SK-N-SH (cell line): Measurements from ENCODE around the gene SHROOM1. TPM values are rescaled to one million over a fixed set of nuclear protein-coding genes. Genes with fewer than 3 reads are reported as not detected.

Experiments
- CTCF ChIA-PET: fragments of 300-600, 350-600 bp; formaldehyde crosslinking; extraction: SDS; loops from one replicate; lab custom pipeline; 2021; lab: Yijun Ruan, JAX
- POLR2A ChIA-PET: fragments of 350-600 bp; sonication (Branson Sonifier 250); formaldehyde crosslinking; extraction: SDS; loops from one replicate; lab custom pipeline; 2020; ENCODE audit warnings: antibody characterized with exemption, inconsistent platforms; lab: Yijun Ruan, JAX
- DNase-seq: peaks from one replicate; pipeline ENCODE4 v3.0.0; 2012
- H2AFZ ChIP-seq: fragments of 200-600 bp; sonication (generic); 2 replicates; pipeline ENCODE4 v1.8.1; 2016; ENCODE audit warnings: antibody characterized with exemption, mild to moderate bottlenecking, low read depth
- H3F3A ChIP-seq: fragments of 200-600 bp; sonication (generic); replicated peaks from 2 replicates; pipeline ENCODE3; 2016; ENCODE audit warnings: antibody characterized with exemption, mild to moderate bottlenecking; ENCODE audit not compliant: insufficient read depth
- H3K27ac ChIP-seq, 2 experiments: fragments of 200-500 bp in 1 of 2; fragments of 200-600 bp in 1 of 2; sonication (Bioruptor generic) in 1 of 2; sonication (generic), shearing (Covaris generic) in 1 of 2; 2 replicates each; pipeline versions ENCODE4 v1.5.1 to v1.6.1; 2014 to 2016; ENCODE audit warnings: low read depth in 2 of 2, inconsistent platforms in 1 of 2, low read length in 1 of 2, mild to moderate bottlenecking in 1 of 2, mixed read lengths in 1 of 2
- H3K27me3 ChIP-seq: fragments of 200-600 bp; sonication (generic), shearing (Covaris generic); 2 replicates; pipeline ENCODE4 v1.6.1; 2016; ENCODE audit warnings: mixed run types; ENCODE audit not compliant: insufficient read depth
- H3K36me3 ChIP-seq, 2 experiments: fragments of 200-500 bp in 1 of 2; fragments of 200-600 bp in 1 of 2; sonication (Bioruptor generic) in 1 of 2; sonication (generic) in 1 of 2; replicated peaks in 1 of 2; 2 replicates each; pipeline versions ENCODE3 to v1.5.1; 2014 to 2016; ENCODE audit warnings: low read length in 1 of 2, mild to moderate bottlenecking in 1 of 2; ENCODE audit not compliant: insufficient read depth in 2 of 2, control insufficient read depth in 1 of 2
- H3K4me1 ChIP-seq, 2 experiments: fragments of 200-500 bp in 1 of 2; fragments of 200-600 bp in 1 of 2; sonication (Bioruptor generic) in 1 of 2; sonication (generic), shearing (Covaris generic) in 1 of 2; 2 replicates each; pipeline versions ENCODE4 v1.5.1 to v1.6.1; 2014 to 2016; ENCODE audit warnings: low read depth in 1 of 2, low read length in 1 of 2, mixed run types in 1 of 2; ENCODE audit not compliant: insufficient read depth in 2 of 2, control insufficient read depth in 1 of 2
- H3K4me2 ChIP-seq: fragments of 200-600 bp; sonication (generic), shearing (Covaris generic); 2 replicates; pipeline ENCODE4 v1.6.1; 2017; ENCODE audit warnings: mixed run types
- H3K4me3 ChIP-seq, 2 experiments: fragments of 200-500 bp in 1 of 2; fragments of 200-600 bp in 1 of 2; sonication (Bioruptor generic) in 1 of 2; sonication (generic), shearing (Covaris generic) in 1 of 2; 2 replicates each; pipeline versions ENCODE4 v1.5.1 to v1.8.1; 2014 to 2016; ENCODE audit warnings: low read depth in 2 of 2, inconsistent platforms in 1 of 2, low read length in 1 of 2, mild to moderate bottlenecking in 1 of 2, mixed read lengths in 1 of 2, moderate library complexity in 1 of 2
- H3K79me2 ChIP-seq: fragments of 200-600 bp; sonication (generic); 2 replicates; pipeline ENCODE4 v1.8.1; 2017; ENCODE audit warnings: mild to moderate bottlenecking; ENCODE audit not compliant: insufficient read depth
- H3K9ac ChIP-seq: fragments of 200-600 bp; sonication (generic); 2 replicates; pipeline ENCODE4 v1.6.1; 2017; ENCODE audit warnings: mixed run types
- H3K9me2 ChIP-seq: fragments of 200-600 bp; sonication (generic); 2 replicates; pipeline ENCODE4 v1.6.1; 2017; ENCODE audit warnings: mixed run types
- H3K9me3 ChIP-seq: fragments of 200-600 bp; sonication (generic); 2 replicates; pipeline ENCODE4 v1.6.1; 2017; ENCODE audit warnings: mixed run types, mild to moderate bottlenecking, moderate library complexity
- H4K20me1 ChIP-seq: fragments of 200-600 bp; sonication (generic); 2 replicates; pipeline ENCODE4 v1.6.1; 2017; ENCODE audit warnings: mild to moderate bottlenecking, mixed run types; ENCODE audit not compliant: insufficient read depth
- EP300 ChIP-seq, 2 experiments: IDR thresholded peaks; 2 replicates each; pipeline versions ENCODE4 v1.4.0 to v1.6.1; 2012; ENCODE audit warnings: borderline replicate concordance in 1 of 2, low read depth in 1 of 2, low read length in 1 of 2
- FOSL2 ChIP-seq: IDR thresholded peaks from 2 replicates; pipeline ENCODE4 v1.4.0; 2012; ENCODE audit warnings: low read depth, mild to moderate bottlenecking, moderate library complexity, borderline replicate concordance
- FOXM1 ChIP-seq: IDR thresholded peaks from 2 replicates; pipeline ENCODE4 v1.4.0; 2012; ENCODE audit warnings: low read depth, mild to moderate bottlenecking
- GATA2 ChIP-seq: sonication (generic); formaldehyde crosslinking; IDR thresholded peaks from 2 replicates; pipeline ENCODE4 v1.5.0; 2020; ENCODE audit warnings: mild to moderate bottlenecking, missing genetic modification reagents
- IRF3 ChIP-seq: fragments of 150-350 bp; IDR thresholded peaks from 2 replicates; pipeline ENCODE4 v1.6.1; 2016; ENCODE audit warnings: mild to moderate bottlenecking, low read depth, low read length
- JUND ChIP-seq: IDR thresholded peaks from 2 replicates; pipeline ENCODE4 v1.4.0; 2012
- MEF2A ChIP-seq: IDR thresholded peaks from 2 replicates; pipeline ENCODE4 v1.4.0; 2012; ENCODE audit warnings: low read depth, borderline replicate concordance
- NRF1 ChIP-seq: IDR thresholded peaks from 2 replicates; pipeline ENCODE4 v1.6.1; 2012; ENCODE audit warnings: low read depth, mild to moderate bottlenecking, low read length
- POLR2AphosphoS5 ChIP-seq: IDR thresholded peaks from 2 replicates; pipeline ENCODE4 v1.6.1; 2012; ENCODE audit warnings: low read depth, low read length
- REST ChIP-seq: IDR thresholded peaks from 2 replicates; pipeline ENCODE4 v1.6.1; 2012; ENCODE audit warnings: mild to moderate bottlenecking, low read depth, low read length, moderate library complexity
- RFX5 ChIP-seq: IDR thresholded peaks from 2 replicates; pipeline ENCODE4 v1.6.1; 2012; ENCODE audit warnings: mild to moderate bottlenecking, improper control_type of control experiment, low read length
- RXRA ChIP-seq: IDR thresholded peaks from 2 replicates; pipeline ENCODE4 v1.4.0; 2012; ENCODE audit warnings: low read depth, mild to moderate bottlenecking, borderline replicate concordance
- SMC3 ChIP-seq: IDR thresholded peaks from 2 replicates; pipeline ENCODE4 v1.6.1; 2012; ENCODE audit warnings: low read depth, low read length, improper control_type of control experiment
- TAF1 ChIP-seq: IDR thresholded peaks from 2 replicates; pipeline ENCODE4 v1.6.1; 2012; ENCODE audit warnings: low read depth, mild to moderate bottlenecking, low read length, moderate library complexity, borderline replicate concordance
- TCF12 ChIP-seq: IDR thresholded peaks from 2 replicates; pipeline ENCODE4 v1.4.0; 2012
- USF1 ChIP-seq: IDR thresholded peaks from 2 replicates; pipeline ENCODE4 v1.4.0; 2012; ENCODE audit warnings: low read depth, borderline replicate concordance
- YY1 ChIP-seq: IDR thresholded peaks from 2 replicates; pipeline ENCODE4 v1.4.0; 2012; ENCODE audit warnings: low read depth, mild to moderate bottlenecking
- ZBTB33 ChIP-seq: IDR thresholded peaks from 2 replicates; pipeline ENCODE4 v1.4.0; 2012; ENCODE audit warnings: low read depth, borderline replicate concordance
- WGBS: methylation state at CpG from one replicate; pipeline ENCODE4 v1.1.6; 2017; ENCODE audit warnings: low lambda C conversion rate; 5-methylcytosine and 5-hydroxymethylcytosine counted together
- polyA plus RNA-seq, 3 experiments: library from polyadenylated mRNA; depleted of rRNA; stranded (reverse); fragments of >200 nt; gene quantifications; 2 replicates each; pipeline ENCODE4 v1.2.3, GENCODE V29; 2012

The SHROOM1 gene
- polyA plus RNA-seq, 1 of the 3 experiments (the other 2 are of a cell fraction), result 3.8 TPM

GRCh38 chr5:132820162-132820754 lies 10.2 kb downstream of the SHROOM1 start (continued):
- no peak for TF ChIP-seq FOSL2
- TF ChIP-seq SMC3, result peak; percentile 93
- no peak for TF ChIP-seq TAF1
- no peak for TF ChIP-seq GATA2

- H3K27ac ChIP-seq, result no peak overlapping the region
- H3K4me1 ChIP-seq, result peaks cover 0 to 6% of the 10 kb centered on the region in 2 experiments; a peak in 1 of 4 replicates
- TF ChIP-seq TCF12, result no peak
- TF ChIP-seq, all 33 proteins: peak for 0
- no peaks in the 10 kb centered on the region for H3K36me3 ChIP-seq
- no peaks in the 10 kb centered on the region for H3K79me2 ChIP-seq
- H3F3A ChIP-seq, result peaks cover 20% of the 10 kb centered on the region
- WGBS, result 81% methylated on average over 26 of the region's 26 CpGs
- H2AFZ ChIP-seq, result no peak overlapping the region; the same call in 1 of the 2 replicates
- ChIA-PET POLR2A (no interaction called here), CTCF (interaction anchor here (0.5 to 6.8 kb wide), 58 partner anchors 9 to 1164 kb away, joined by 3 to 105 read pairs (median 4); partner anchors contain the start of genes CCNI2, GDF9, KIF3A and SEPTIN8)
- DNase-seq, result no peak
- H3K27me3 ChIP-seq, result no peaks in the 10 kb centered on the region
- H3K9me2 ChIP-seq, result no peaks in the 10 kb centered on the region
- no peak overlapping the region for H3K4me3 ChIP-seq
- H3K4me2 ChIP-seq, result no peak overlapping the region
- no peak overlapping the region for H3K9ac ChIP-seq
- no peaks in the 10 kb centered on the region for H4K20me1 ChIP-seq
- H3K9me3 ChIP-seq, result no peaks in the 10 kb centered on the region
Observed at GRCh38 chr5:132819468-132819867, 11.0 kb downstream of the SHROOM1 start.

- WGBS, result 36% methylated on average over 1 of the region's 1 CpG
- POLR2A ChIA-PET, result no interaction called here
- H3F3A ChIP-seq, result peaks cover 20% of the 10 kb centered on the region
- no peak for DNase-seq
- no peak overlapping the region for H3K4me2 ChIP-seq
- no peaks in the 10 kb centered on the region for H3K27me3 ChIP-seq
- no peaks in the 10 kb centered on the region for H3K9me3 ChIP-seq
- no peak overlapping the region for H3K9ac ChIP-seq
- H3K36me3 ChIP-seq, result no peaks in the 10 kb centered on the region
- no peak overlapping the region for H2AFZ ChIP-seq
- H3K27ac ChIP-seq, result no peak overlapping the region
- CTCF ChIA-PET, result interaction anchor here (1.0 to 5.7 kb wide), 6 partner anchors 15 to 291 kb away, joined by 3 to 105 read pairs (median 7); partner anchors contain the start of genes CCNI2 and SHROOM1
- no peaks in the 10 kb centered on the region for H3K9me2 ChIP-seq
- no peaks in the 10 kb centered on the region for H4K20me1 ChIP-seq
- H3K79me2 ChIP-seq, result no peaks in the 10 kb centered on the region
- H3K4me3 ChIP-seq, result no peak overlapping the region
- peaks cover 0 to 6% of the 10 kb centered on the region in 2 experiments; a peak in 2 of 4 replicates for H3K4me1 ChIP-seq
- no peak for TF ChIP-seq RXRA
- TF ChIP-seq ZBTB33, result no peak
- no peak for TF ChIP-seq FOXM1
- TF ChIP-seq IRF3, result no peak
- TF ChIP-seq REST, result no peak
- TF ChIP-seq MEF2A, result no peak
- no peak for TF ChIP-seq EP300 (IDR thresholded peaks at IDR 0.05; ENCODE audit: borderline replicate concordance in 1 of 2, low read depth in 1 of 2, low read length in 1 of 2)
- no peak for TF ChIP-seq POLR2AphosphoS5
- no peak for TF ChIP-seq NRF1
- TF ChIP-seq JUND, result no peak
- TF ChIP-seq USF1, result no peak
- no peak for TF ChIP-seq GATA2
- TF ChIP-seq RFX5, result no peak
- TF ChIP-seq YY1, result no peak
Observed at GRCh38 chr5:132817011-132817410, 13.4 kb downstream of the SHROOM1 start.
